Brain microvascular endothelial cell (primary cell): Measurements from ENCODE around the gene IMPA2.

ENCODE experiments used
- DNase-seq: peaks from one replicate; pipeline ENCODE4 v3.0.0-alpha.2; 2020
- H3K27ac ChIP-seq: fragments of 250-450 bp; sonication (Bioruptor Pico); 2 replicates; pipeline ENCODE4 v1.5.1; 2020; ENCODE audit warnings: mild to moderate bottlenecking, moderate library complexity
- H3K27me3 ChIP-seq: fragments of 250-450 bp; sonication (Bioruptor Pico); replicated peaks from 2 replicates; pipeline ENCODE4 v1.5.1; 2020; ENCODE audit warnings: mild to moderate bottlenecking
- H3K36me3 ChIP-seq: fragments of 250-450 bp; sonication (Bioruptor Pico); replicated peaks from 2 replicates; pipeline ENCODE4 v1.5.1; 2020; ENCODE audit warnings: mild to moderate bottlenecking
- H3K4me3 ChIP-seq: 2 replicates; pipeline ENCODE4 v1.5.1; 2011; ENCODE audit warnings: low read depth, mild to moderate bottlenecking, control low read depth, low read length, moderate library complexity
- CTCF ChIP-seq: IDR thresholded peaks from 2 replicates; pipeline ENCODE4 v1.5.1; 2011; ENCODE audit warnings: low read depth, mild to moderate bottlenecking, moderate library complexity, low read length, control low read depth, inconsistent platforms; ENCODE audit errors: missing control alignments
- in situ Hi-C: cut with HindIII; loops from 2 replicates; pipeline ENCODE4 v1.10.0; 2017; ENCODE audit warnings: low sequenced_read_pairs, low pct_ligation_motif_present

IMPA2 gene

GRCh38 chr18:11981192-11981542 lies at the start of gene IMPA2:
IMPA2 (plus strand) TSS chr18:11981507; CDS start chr18:11981670, 163 bp downstream.
- Histone ChIP-seq H3K4me3 (peak within 1 kb of the TSS; percentile 61), H3K36me3 (no peaks in the 10 kb centered on the region), H3K27me3 (no peaks in the 10 kb centered on the region), H3K27ac (peak within 1 kb of the TSS; percentile 86)
- no peak for DNase-seq
- TF ChIP-seq CTCF, result no peak
- in situ Hi-C loops, result no loop called here

GRCh38 chr18:11932393-11932792 lies 48.9 kb upstream of the IMPA2 start:
- no peak overlapping the region for H3K27ac ChIP-seq
- H3K4me3 ChIP-seq, result no peak overlapping the region
- in situ Hi-C loops, result no loop called here
- no peak for DNase-seq
- TF ChIP-seq CTCF, result no peak
- H3K36me3 ChIP-seq, result no peaks in the 10 kb centered on the region
- H3K27me3 ChIP-seq, result no peaks in the 10 kb centered on the region

GRCh38 chr18:11937874-11938478 lies 43.3 kb upstream of the IMPA2 start:
- DNase-seq, result peak; percentile 64
- no peak overlapping the region for H3K4me3 ChIP-seq
- no peaks in the 10 kb centered on the region for H3K27me3 ChIP-seq
- TF ChIP-seq CTCF, result peak; percentile 83
- no peaks in the 10 kb centered on the region for H3K36me3 ChIP-seq
- H3K27ac ChIP-seq, result no peak overlapping the region
- in situ Hi-C loops, result no loop called here

GRCh38 chr18:11940956-11941355 lies 40.4 kb upstream of the IMPA2 start:
- DNase-seq, result no peak
- H3K27me3 ChIP-seq, result no peaks in the 10 kb centered on the region
- no peaks in the 10 kb centered on the region for H3K36me3 ChIP-seq
- no peak overlapping the region for H3K4me3 ChIP-seq
- in situ Hi-C loops, result no loop called here
- no peak for TF ChIP-seq CTCF
- H3K27ac ChIP-seq, result no peak overlapping the region

GRCh38 chr18:11943551-11943950 lies 37.8 kb upstream of the IMPA2 start:
- no peak for DNase-seq
- TF ChIP-seq CTCF, result no peak
- no peak overlapping the region for H3K4me3 ChIP-seq
- in situ Hi-C loops, result no loop called here
- no peaks in the 10 kb centered on the region for H3K36me3 ChIP-seq
- H3K27me3 ChIP-seq, result no peaks in the 10 kb centered on the region
- H3K27ac ChIP-seq, result no peak overlapping the region

- Histone ChIP-seq H3K27ac (no peak overlapping the region), H3K4me3 (no peak overlapping the region), H3K27me3 (no peaks in the 10 kb centered on the region), H3K36me3 (no peaks in the 10 kb centered on the region)
- DNase-seq, result no peak
- in situ Hi-C loops, result no loop called here
- TF ChIP-seq CTCF, result no peak
These were observed 37.1 kb upstream of the IMPA2 start for GRCh38 chr18:11944252-11944651.
